HG03457 (cell line): Measurements from ENCODE around the gene B4GALNT1.
A peak's percentile ranks its signal among the peaks of the same experiment; 100 is the strongest.

Experiments
- ATAC-seq: cut with Tn5 transposase; IDR thresholded peaks from one replicate; pipeline ENCODE4 v1.9.1; 2021; ENCODE audit warnings: moderate number of reproducible peaks; ENCODE audit not compliant: unreplicated experiment

B4GALNT1 gene

GRCh38 chr12:57586832-57587429, 46.1 kb downstream of the B4GALNT1 start:
- no peak for ATAC-seq

GRCh38 chr12:57586128-57586527, 46.9 kb downstream of the B4GALNT1 start:
- ATAC-seq, result no peak

GRCh38 chr12:57585156-57585555, 47.8 kb downstream of the B4GALNT1 start:
- no peak for ATAC-seq

GRCh38 chr12:57584690-57585089, 48.3 kb downstream of the B4GALNT1 start:
- no peak for ATAC-seq

GRCh38 chr12:57584050-57584449, 49.0 kb downstream of the B4GALNT1 start:
- ATAC-seq, result no peak

GRCh38 chr12:57583008-57583831, 49.8 kb downstream of the B4GALNT1 start:
- peak; percentile 91 for ATAC-seq

GRCh38 chr12:57582440-57582839, 50.6 kb downstream of the B4GALNT1 start:
- ATAC-seq, result no peak

GRCh38 chr12:57581802-57582201, 51.2 kb downstream of the B4GALNT1 start:
- ATAC-seq, result no peak

GRCh38 chr12:57580466-57580795, 52.6 kb downstream of the B4GALNT1 start:
- ATAC-seq, result no peak

GRCh38 chr12:57579677-57580465, 53.1 kb downstream of the B4GALNT1 start:
- no peak for ATAC-seq

GRCh38 chr12:57579011-57579410, 54.0 kb downstream of the B4GALNT1 start:
- ATAC-seq, result no peak

GRCh38 chr12:57577981-57578758, 54.8 kb downstream of the B4GALNT1 start:
- no peak for ATAC-seq

GRCh38 chr12:57576613-57577160, 56.3 kb downstream of the B4GALNT1 start:
- ATAC-seq, result no peak
